Measurements from ENCODE around the gene GIN1. TPM values are rescaled to one million over a fixed set of nuclear protein-coding genes. Genes with fewer than 3 reads are reported as not detected.

GIN1 gene
- total RNA-seq, 4 donors from 2014 or later, result 8.6 to 14.9 (median 11.6) TPM

GRCh38 chr5:103110403-103110802, 9.5 kb downstream of the GIN1 start:
- Histone ChIP-seq H3K4me1 (no peaks in the 10 kb centered on the region), H3K4me3 (replicated peaks in 1 of 3) (no peak overlapping the region), H3K27ac (no peak overlapping the region), H3K27me3 (no peaks in the 10 kb centered on the region), H3K36me3 (peaks cover 0 to 3% of the 10 kb centered on the region in 2 donors), H3K9me3 (no peaks in the 10 kb centered on the region)
- intact Hi-C loops (cut with DNase I), result no loop called here
- no peak for DNase-seq
- 93 to 98% methylated on average over 2 of the region's 2 CpGs for WGBS, 2 donors
- TF ChIP-seq CTCF (IDR thresholded peaks at IDR 0.05) (no peak), POLR2A (IDR thresholded peaks at IDR 0.05) (no peak)

- Histone ChIP-seq H3K27ac (no peak overlapping the region), H3K27me3 (no peaks in the 10 kb centered on the region), H3K4me1 (no peaks in the 10 kb centered on the region), H3K9me3 (no peaks in the 10 kb centered on the region), H3K36me3 (peaks cover 0 to 3% of the 10 kb centered on the region in 2 donors), H3K4me3 (replicated peaks in 1 of 3) (no peak overlapping the region)
- no peak for DNase-seq
- 74 to 84% methylated on average over 1 of the region's 1 CpG for WGBS, 2 donors
- intact Hi-C loops (cut with DNase I), result no loop called here
- TF ChIP-seq POLR2A (IDR thresholded peaks at IDR 0.05) (no peak), CTCF (IDR thresholded peaks at IDR 0.05) (no peak)
These were observed 10.7 kb downstream of the GIN1 start for GRCh38 chr5:103109277-103109676.

DNA sequence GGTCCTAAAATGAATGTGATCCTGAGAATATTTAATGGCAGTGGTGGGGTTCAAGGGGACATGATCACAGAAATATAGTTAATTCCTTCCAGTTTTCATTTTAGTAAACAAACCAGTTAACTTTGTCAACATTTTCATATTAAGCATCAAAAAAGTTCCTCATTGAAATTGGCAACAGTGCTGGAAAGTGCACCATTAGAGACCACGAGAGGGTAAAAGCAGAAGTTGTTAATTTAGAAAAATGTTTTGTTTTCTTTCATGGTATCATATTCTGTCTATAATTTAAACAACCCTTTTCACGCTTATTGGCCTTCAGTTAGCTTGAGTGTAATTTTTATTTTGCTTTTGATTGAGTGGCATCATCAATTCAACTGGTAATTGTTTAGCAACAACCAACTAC, 11.9 kb downstream of the GIN1 start:
- Histone ChIP-seq H3K9me3 (no peaks in the 10 kb centered on the region), H3K36me3 (peaks cover 0 to 3% of the 10 kb centered on the region in 2 donors), H3K4me3 (replicated peaks in 1 of 3) (no peak overlapping the region), H3K27ac (no peak overlapping the region), H3K4me1 (no peaks in the 10 kb centered on the region), H3K27me3 (no peaks in the 10 kb centered on the region)
- no peak for TF ChIP-seq CTCF (IDR thresholded peaks at IDR 0.05)
- TF ChIP-seq POLR2A (IDR thresholded peaks at IDR 0.05), result no peak
- WGBS, 2 donors, result 63 to 72% methylated on average over 2 of the region's 2 CpGs
- intact Hi-C loops (cut with DNase I), result no loop called here
- no peak for DNase-seq

DNA sequence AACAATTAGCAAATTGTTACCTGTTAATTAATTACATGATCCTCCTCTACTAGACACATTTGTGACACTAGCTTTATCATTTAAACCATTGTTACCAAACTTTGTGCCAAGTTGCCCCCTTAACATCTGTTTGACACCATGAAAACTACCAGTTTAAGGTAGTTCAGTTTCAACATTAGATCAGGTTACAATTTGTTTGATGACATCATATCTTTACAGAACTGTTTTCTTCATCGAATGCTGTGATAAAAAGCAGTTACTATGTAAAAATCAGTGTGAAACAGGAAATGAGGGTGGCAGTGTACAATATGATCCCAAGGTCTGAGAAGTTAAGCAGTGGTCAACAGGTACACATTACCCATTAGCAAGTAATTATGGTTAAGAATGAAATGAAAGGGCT, 17.7 kb downstream of the GIN1 start:
- Histone ChIP-seq H3K27me3 (no peaks in the 10 kb centered on the region), H3K4me3 (replicated peaks in 1 of 3) (no peak overlapping the region), H3K36me3 (no peaks in the 10 kb centered on the region), H3K4me1 (no peaks in the 10 kb centered on the region), H3K9me3 (no peaks in the 10 kb centered on the region), H3K27ac (no peak overlapping the region)
- TF ChIP-seq CTCF (IDR thresholded peaks at IDR 0.05) (no peak), POLR2A (IDR thresholded peaks at IDR 0.05) (no peak)
- DNase-seq, result no peak
- intact Hi-C loops (cut with DNase I), result no loop called here
- 95 to 96% methylated on average over 1 of the region's 1 CpG for WGBS, 2 donors

DNA sequence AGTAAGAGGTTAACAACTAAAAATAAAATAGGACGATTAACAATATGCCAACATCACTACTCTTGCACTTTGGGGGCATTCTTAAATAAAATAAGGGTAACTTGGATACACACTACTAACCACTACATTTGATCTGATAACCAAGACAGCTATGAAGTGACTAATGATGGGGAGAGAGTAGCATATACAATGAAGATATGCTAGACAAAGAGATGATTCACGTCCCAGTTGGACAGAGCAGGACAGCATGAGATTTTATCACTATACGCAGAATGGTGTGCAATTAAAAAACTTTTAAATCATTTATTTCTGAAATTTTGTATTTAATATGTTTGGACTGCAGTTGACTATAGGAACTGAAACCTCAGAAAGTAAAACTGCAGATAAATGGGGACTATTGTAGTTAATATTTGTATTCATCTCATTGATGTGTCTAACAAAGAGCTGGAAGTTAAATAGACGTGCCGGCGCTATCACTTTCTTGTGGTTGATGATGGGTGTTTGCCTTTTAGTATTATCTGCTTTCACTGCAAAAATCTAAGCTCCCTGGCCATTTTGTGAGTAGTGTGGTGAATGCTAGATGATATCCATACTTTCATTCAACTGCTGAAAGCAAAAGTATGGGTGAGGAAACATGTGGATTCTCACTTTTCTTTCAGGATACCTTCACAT, 18.7 kb downstream of the GIN1 start:
- Histone ChIP-seq H3K36me3 (no peaks in the 10 kb centered on the region), H3K27me3 (no peaks in the 10 kb centered on the region), H3K4me1 (no peaks in the 10 kb centered on the region), H3K27ac (no peak overlapping the region), H3K9me3 (no peaks in the 10 kb centered on the region), H3K4me3 (replicated peaks in 1 of 3) (no peak overlapping the region)
- DNase-seq, result no peak
- intact Hi-C loops (cut with DNase I), result no loop called here
- TF ChIP-seq POLR2A (IDR thresholded peaks at IDR 0.05) (no peak), CTCF (IDR thresholded peaks at IDR 0.05) (no peak)
- 93 to 97% methylated on average over 6 of the region's 6 CpGs for WGBS, 2 donors

Data from thyroid gland (tissue), 4 donors.